Prostate gland (tissue), 2 donors: ENCODE measurements around the gene ATP5ME. TPM values are rescaled to one million over a fixed set of nuclear protein-coding genes. Genes with fewer than 3 reads are reported as not detected.

Experiments
- DNase-seq: peaks from one replicate; pipeline ENCODE4 v3.0.0-alpha.2; 2019; ENCODE audit warnings: low spot score
- H3K27ac ChIP-seq, 2 donors: fragments of 200-600 bp; sonication (generic); 2 replicates each; pipeline ENCODE4 v1.5.1; 2017 to 2019
- H3K27me3 ChIP-seq: fragments of 200-600 bp; sonication (generic); replicated peaks from 2 replicates; pipeline ENCODE4 v1.5.1; 2019; ENCODE audit not compliant: insufficient read depth
- H3K36me3 ChIP-seq, 2 donors: fragments of 200-600 bp; sonication (generic); 1 replicate in 1 of 2; 2 replicates in 1 of 2; pipeline versions ENCODE4 v1.5.1 to v1.8.1; 2017 to 2019
- H3K4me1 ChIP-seq: fragments of 200-600 bp; sonication (generic); replicated peaks from 2 replicates; pipeline ENCODE4 v1.5.1; 2019
- H3K4me3 ChIP-seq, 2 donors: fragments of 200-600 bp; sonication (generic); 2 replicates each; pipeline ENCODE4 v1.5.1; 2017 to 2019
- H3K9me3 ChIP-seq: fragments of 200-600 bp; sonication (generic); 2 replicates; pipeline ENCODE4 v1.5.1; 2017
- CTCF ChIP-seq, 4 experiments: fragments of 200-600 bp in 2 of 4; fragments of 450-650 bp in 2 of 4; sonication (generic) in 2 of 4; IDR thresholded peaks; 1 replicate in 3 of 4; 2 replicates in 1 of 4; pipeline ENCODE4 v1.5.1; 2016 to 2019; ENCODE audit warnings: antibody characterized with exemption in 4 of 4, mild to moderate bottlenecking in 2 of 4, moderate library complexity in 2 of 4
- POLR2A ChIP-seq: fragments of 450-650 bp; IDR thresholded peaks from one replicate; pipeline ENCODE4 v1.6.1; 2016; ENCODE audit warnings: antibody characterized with exemption, mild to moderate bottlenecking
- POLR2AphosphoS5 ChIP-seq: sonication (generic); formaldehyde crosslinking; IDR thresholded peaks from one replicate; pipeline ENCODE4 v1.6.1; 2017; ENCODE audit warnings: antibody characterized with exemption
- WGBS: methylation state at CpG from one replicate; pipeline ENCODE4 v1.1.5; 2018; 5-methylcytosine and 5-hydroxymethylcytosine counted together
- intact Hi-C: fragments of 100-400 bp; cut with DNase I; formaldehyde crosslinking; loops from one replicate; pipeline ENCODE4 v1.14.2; 2022
- total RNA-seq, 2 donors: library from RNA; depleted of rRNA; stranded (reverse); fragments of >200 nt; gene quantifications; one replicate each; pipeline ENCODE4 v1.1.0, GENCODE V29; 2016

ATP5ME gene
- total RNA-seq, 2 donors from 2014 or later = 148 to 313 TPM

DNA sequence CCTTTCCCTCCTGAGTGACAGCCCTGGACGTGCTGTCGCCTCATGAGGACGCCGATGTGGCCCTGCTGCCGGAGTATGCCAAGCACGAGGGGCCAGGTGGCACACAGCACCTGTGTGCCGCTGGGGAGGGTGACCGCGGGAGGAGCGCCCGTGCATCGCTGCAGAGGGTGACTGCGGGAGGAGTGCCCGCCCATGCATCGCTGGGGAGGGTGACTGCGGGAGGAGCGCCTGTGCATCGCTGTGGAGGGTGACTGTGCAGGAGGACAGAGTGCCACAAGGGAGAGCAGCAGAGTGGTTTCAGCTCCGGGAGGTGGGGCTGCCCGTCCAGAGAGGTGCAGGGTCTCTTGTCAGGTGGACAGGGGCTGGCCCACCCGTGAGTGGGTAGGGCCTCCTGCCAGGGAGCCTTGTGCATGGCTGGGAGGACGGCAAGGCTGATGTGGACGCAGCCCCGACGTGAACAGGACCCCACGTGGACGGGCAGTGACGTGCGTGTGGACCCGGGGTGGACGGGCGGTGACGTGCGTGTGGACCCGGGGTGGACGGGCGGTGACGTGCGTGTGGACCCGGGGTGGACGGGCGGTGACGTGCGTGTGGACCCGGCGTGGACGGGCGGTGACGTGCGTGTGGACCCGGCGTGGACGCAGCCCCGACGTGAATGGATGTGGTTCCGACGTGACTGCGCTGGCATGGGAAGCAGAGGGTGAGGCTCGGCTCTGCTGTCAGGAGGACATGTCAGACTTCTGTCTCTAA is 46.2 kb upstream of the ATP5ME start:
- Histone ChIP-seq H3K4me1 (no peaks in the 10 kb centered on the region), H3K36me3 (no peaks in the 10 kb centered on the region), H3K27ac (no peak overlapping the region), H3K27me3 (no peaks in the 10 kb centered on the region), H3K4me3 (no peak overlapping the region), H3K9me3 (no peaks in the 10 kb centered on the region)
- intact Hi-C loops = no loop called here
- DNase-seq = no peak
- TF ChIP-seq POLR2AphosphoS5 (no peak), POLR2A (no peak), CTCF (IDR thresholded peaks at IDR 0.05) (no peak)
- 90% methylated on average over 59 of the region's 59 CpGs for WGBS

- Histone ChIP-seq H3K4me3 (no peak overlapping the region), H3K27me3 (no peaks in the 10 kb centered on the region), H3K36me3 (no peaks in the 10 kb centered on the region), H3K27ac (no peak overlapping the region), H3K4me1 (no peaks in the 10 kb centered on the region), H3K9me3 (no peaks in the 10 kb centered on the region)
- no peak for DNase-seq
- WGBS = 87% methylated on average over 8 of the region's 8 CpGs
- TF ChIP-seq POLR2AphosphoS5 = no peak
- no peak for TF ChIP-seq POLR2A
- TF ChIP-seq CTCF (IDR thresholded peaks at IDR 0.05) = no peak
- intact Hi-C loops = no loop called here
Measured at GRCh38 chr4:718460-718859, 44.4 kb upstream of the ATP5ME start.

DNA sequence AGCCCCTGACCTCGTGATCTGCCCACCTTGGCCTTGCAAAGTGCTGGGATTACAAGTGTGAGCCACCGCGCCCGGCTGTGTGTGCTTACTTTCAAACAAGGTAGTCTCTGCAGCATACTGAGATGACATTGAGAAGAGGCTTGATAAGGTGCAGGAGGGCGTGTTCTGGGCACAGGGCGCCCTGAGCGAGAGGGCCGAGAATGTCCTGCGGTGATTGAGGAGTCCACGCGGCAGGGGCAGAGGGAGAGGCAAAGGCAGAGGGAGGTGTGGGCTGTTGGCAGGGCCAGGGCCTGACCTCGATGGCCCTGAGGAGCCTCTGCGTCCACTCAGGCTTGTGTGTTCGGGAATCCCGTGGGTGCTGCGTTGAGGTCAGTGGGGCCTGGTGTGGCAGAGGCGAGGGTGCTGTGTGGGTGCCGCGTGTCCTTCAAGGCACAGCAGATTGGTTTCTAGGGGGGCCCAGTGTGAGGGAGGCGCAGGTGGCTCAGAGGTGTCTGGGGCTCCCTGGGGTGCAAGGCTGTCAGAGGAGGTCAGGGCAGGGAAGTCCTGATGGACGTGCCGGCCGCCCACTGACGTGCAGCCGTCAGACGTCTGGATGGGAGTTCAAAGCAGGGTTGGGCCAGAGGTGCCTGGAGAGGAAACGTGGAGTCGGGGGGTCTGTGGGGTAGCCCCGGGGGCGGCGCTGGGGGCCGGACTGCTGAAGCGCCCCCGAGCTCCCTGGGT is 43.7 kb upstream of the ATP5ME start:
- WGBS = 90% methylated on average over 34 of the region's 34 CpGs
- H3K27me3 ChIP-seq = no peaks in the 10 kb centered on the region
- H3K4me1 ChIP-seq = no peaks in the 10 kb centered on the region
- intact Hi-C loops = no loop called here
- H3K27ac ChIP-seq = no peak overlapping the region
- no peaks in the 10 kb centered on the region for H3K9me3 ChIP-seq
- no peak overlapping the region for H3K4me3 ChIP-seq
- no peak for DNase-seq
- H3K36me3 ChIP-seq = no peaks in the 10 kb centered on the region
- TF ChIP-seq CTCF (IDR thresholded peaks at IDR 0.05) (no peak), POLR2AphosphoS5 (no peak), POLR2A (no peak)

- Histone ChIP-seq H3K27me3 (no peaks in the 10 kb centered on the region), H3K9me3 (no peaks in the 10 kb centered on the region), H3K4me1 (no peaks in the 10 kb centered on the region), H3K36me3 (no peaks in the 10 kb centered on the region), H3K4me3 (no peak overlapping the region), H3K27ac (no peak overlapping the region)
- TF ChIP-seq POLR2AphosphoS5 (no peak), CTCF (IDR thresholded peaks at IDR 0.05) (no peak), POLR2A (no peak)
- intact Hi-C loops = no loop called here
- DNase-seq = no peak
- WGBS = 87% methylated on average over 18 of the region's 18 CpGs
Measured at GRCh38 chr4:714087-714486, 40.0 kb upstream of the ATP5ME start.
